NCI-H1417 (cell line): ENCODE results near the gene HMMR.

Experiments used
- DNase-seq, 3 experiments: peaks; one replicate each; lab custom pipeline; 2025; lab: John Stamatoyannopoulos, UW

HMMR gene

DNA sequence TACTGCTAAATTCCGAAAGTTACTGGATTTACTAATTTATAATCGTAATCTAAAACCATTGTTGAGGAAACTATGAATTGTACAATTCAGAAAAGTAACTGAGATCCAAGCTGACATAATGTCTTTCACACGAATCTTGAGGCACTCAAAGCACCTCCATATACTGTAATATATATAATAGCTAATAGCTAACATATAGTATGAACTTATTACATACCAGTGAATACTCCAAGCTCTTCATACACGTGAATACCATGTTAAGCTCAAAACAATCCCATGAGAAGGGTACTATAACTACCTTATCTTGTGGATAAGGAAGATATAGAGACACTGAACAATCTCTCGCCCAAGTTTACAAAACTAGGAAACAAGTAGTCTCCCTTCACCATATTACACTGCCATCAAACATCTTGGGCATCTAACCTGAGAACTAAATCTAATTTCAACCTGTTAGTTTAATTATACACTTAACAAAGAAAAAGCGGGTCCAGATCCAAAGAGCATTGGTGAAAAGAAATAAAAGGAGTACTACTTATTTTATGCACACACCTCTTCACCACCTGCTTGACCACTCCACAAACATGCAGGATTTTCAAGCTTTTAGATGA, 1.6 kb upstream of the HMMR start:
- peak in 1 of 3 experiments; percentile 45 for DNase-seq

DNA sequence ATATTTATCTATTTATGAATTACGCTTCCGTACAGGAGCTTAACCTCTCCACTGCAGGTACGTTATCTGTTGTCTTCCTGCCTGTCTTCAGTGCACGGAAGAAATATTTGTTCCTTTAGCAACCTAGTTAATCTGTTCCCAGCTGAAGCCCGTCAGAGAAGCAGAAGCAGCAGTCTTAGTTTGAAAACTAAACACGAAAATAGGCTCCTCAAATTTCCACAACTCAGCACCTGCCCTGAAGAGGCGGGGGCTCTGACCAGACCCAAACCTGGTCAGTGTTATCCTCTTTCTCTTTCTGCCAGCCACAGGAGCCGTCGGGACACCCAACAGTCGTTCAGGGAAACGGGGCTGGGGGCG, 992 bp upstream of the HMMR start:
- DNase-seq: peak in 1 of 3 experiments; percentile 66

DNA sequence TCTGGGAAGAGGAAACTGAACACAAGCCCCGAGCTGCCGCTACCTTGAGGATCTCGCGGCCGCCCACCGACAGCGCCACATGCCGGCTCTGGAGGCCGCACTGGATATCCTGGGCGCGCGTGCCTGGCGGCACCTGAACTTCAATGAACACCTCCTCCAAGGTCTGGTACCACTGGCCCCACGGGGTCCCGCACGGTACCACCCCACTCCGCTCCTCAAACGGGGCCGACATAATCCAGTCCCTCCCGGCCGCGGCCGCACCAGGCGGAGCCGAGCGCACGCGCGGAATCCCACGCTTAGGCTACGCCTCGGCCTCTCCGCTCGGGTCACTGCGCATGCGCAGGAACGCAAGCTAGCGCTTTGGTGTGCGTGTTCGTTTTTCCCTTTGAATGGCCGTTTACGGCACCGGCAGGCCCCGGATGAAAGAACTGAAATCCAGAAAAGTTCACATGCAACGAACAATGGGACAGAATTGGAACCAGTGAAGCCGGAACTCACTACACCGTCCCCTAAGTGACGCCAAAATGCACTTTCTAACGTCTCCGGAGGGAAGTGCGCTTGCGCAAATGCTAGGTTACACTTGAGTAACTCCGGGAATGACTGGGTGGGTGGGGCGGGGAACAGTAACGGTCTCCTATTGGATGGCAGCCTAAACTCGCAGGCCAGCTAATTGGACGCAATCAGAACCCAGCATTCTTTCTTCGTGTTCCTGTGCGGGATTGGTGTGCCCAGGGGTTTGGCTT, 442 bp upstream of the HMMR start, which contains the start of gene NUDCD2:
TSS of gene NUDCD2 (minus strand) at position 284 of the 743 bp plus-strand sequence. CDS start at position 232, 52 bp downstream.
- DNase-seq: peak; percentile 96 to 98 (median 98)

DNA sequence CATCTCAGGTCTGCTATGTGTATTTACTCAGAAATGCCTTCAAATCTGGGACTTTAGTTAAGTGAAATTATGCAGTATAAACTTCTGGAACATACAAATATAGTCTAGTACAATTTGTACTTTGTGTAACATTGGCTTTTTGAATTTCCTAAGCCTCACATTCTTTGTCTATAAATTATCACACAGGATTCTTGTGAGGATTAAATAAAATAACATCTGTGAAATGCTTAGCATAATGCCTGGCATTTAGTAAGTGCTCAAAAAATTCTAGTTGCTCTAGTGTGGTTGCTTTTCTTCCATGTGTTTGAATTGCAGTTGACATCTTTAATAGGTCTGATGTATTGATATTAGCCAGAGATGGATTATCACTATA, 2.6 kb downstream of the HMMR start:
- DNase-seq: no peak

DNA sequence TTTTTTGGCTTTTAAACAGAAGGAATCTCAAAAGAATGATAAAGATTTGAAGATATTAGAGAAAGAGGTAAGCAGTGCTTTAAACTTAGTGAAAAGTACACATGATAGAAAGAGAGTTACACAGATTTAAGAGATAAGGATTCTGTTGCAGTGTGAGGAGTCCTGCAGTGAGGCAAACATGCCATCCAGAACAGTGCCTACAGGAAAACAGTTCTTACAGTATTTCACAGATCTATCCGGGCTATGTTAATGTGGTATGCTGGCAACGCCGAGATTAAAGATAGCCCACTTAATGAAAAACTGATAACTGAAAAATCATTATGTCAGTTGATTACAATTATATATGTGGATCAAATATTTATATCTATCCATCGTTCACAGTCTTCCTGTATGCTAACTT, 7.2 kb downstream of the HMMR start:
- no peak for DNase-seq

DNA sequence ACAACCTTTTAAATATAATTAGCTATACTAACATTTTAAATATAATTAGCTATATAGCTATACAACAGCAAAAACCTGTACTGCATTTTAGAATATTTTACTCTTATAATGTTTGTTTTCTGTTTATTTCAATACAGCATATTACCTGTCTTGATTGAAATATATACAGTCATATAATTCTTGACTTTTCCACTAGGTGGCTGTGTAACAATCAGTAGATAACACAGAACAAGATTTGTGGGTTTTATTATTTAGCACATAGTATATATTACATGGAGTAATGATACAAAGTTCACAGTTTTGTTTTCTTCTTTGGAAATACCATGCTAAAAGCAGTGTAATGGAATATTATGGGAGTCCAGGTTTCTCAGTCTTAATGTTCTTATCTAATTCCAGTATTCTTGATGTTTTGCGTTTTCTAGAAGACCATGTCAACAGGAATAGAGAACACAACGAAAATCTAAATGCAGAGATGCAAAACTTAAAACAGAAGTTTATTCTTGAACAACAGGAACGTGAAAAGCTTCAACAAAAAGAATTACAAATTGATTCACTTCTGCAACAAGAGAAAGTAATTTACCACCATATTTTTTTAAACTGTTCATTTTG, 13.3 kb downstream of the HMMR start:
- peak in 2 of 3 experiments; percentile 2 to 3 for DNase-seq

DNA sequence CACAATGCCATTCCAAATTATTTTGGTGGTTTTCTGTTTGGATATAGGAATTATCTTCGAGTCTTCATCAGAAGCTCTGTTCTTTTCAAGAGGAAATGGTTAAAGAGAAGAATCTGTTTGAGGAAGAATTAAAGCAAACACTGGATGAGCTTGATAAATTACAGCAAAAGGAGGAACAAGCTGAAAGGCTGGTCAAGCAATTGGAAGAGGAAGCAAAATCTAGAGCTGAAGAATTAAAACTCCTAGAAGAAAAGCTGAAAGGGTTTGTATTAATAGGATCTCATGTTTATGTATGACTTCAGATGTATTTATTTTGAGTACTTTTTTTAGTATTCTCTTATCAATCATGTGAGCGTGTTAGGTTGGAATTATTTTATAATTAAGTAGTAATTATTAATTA, 15.0 kb downstream of the HMMR start:
- DNase-seq: no peak

DNA sequence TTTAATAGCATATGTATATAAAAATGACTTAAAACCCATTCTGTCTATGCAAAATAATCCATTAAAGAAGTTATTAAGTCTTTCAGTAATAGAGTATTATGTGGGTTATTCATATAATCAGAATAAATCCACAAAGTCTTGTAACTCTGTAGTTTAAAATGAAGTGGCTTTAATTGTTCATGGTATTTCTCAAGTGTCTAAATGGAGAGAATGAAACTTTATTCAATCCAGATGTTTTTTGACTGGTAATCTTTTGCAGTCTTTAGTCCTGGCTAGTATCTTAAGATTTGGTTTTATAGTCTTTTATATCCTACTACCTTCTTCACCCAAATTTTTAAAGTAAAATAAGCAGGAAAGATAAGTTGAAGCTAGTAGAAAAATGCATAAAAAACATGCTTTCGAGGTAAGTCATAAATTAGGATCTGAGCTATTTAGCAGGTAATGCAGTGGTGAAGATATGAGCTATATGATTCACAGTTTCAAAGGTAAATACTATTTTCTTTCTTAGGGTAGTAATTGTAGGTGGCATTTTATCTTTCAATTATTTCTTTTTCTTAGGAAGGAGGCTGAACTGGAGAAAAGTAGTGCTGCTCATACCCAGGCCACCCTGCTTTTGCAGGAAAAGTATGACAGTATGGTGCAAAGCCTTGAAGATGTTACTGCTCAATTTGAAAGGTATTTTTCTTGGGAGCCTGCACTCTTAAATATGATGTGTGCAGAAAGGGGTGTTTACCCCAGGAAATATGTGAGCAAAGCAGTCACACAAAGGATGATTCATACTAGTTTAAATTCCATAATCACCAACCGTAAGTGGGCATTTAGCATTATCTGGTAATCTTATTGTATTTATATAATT, 17.9 kb downstream of the HMMR start:
- no peak for DNase-seq

DNA sequence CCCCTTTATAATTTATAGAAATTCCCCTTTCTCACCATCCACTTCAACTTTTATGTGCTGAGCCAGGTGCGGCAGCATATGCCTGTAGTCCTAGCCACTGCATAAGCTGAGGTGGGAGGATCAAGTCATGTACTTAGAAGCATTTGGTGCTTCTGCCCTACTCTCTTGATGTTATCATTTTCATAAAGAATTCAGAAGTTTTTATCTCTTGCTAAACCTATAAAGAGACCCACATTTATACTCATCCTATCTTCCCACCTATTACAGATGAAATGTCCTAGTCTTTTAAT, 18.5 kb downstream of the HMMR start:
- no peak for DNase-seq

DNA sequence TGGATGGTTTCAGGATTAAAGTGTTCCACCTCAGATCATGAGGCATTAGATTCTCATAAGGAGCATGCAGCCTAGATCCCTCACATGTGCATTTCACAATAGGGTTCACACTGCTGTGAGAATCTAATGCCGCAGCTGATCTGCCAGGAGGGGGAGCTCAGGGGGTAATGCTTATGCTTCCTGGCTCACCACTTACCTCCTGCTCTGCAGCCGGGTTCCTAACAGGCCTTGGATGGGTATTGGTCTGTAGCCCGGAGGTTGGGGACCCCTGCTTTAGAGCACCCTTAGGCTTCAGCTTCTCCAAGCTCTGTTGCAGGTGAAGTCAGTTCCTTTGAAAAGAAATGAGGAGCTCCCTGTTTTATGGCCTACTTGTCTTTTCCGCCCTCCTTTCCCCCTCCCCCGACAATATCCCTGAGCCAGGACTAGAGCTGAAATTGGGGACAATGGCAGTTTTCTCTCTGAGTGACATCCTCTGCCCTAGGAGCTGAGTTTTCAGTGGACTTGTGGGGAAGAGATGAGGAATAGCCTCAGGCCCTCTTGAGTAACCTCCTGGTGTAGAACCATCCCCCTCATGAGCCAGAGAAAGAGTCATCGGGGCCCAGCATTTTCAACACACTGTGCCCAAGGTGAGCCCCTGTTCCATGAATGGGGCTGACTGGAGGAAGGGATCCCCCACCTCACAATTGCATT, 28.8 kb downstream of the HMMR start:
- DNase-seq: no peak

DNA sequence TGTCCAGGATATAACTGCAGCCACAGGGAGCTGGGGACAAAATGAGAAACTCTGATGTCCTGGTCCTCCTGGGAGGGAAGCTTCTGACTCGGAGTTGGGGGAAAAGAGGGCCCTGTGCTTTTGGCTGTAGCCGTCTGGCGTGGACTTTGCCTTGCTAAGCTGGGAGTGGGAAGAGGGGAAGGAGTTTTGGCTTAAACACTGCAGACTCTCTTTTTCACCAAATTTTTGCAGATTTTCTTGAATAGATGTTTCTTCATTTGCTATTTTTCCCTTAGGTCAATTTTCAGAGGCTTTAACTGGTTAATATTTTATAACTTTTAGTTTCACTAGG, 29.3 kb downstream of the HMMR start:
- DNase-seq: no peak

DNA sequence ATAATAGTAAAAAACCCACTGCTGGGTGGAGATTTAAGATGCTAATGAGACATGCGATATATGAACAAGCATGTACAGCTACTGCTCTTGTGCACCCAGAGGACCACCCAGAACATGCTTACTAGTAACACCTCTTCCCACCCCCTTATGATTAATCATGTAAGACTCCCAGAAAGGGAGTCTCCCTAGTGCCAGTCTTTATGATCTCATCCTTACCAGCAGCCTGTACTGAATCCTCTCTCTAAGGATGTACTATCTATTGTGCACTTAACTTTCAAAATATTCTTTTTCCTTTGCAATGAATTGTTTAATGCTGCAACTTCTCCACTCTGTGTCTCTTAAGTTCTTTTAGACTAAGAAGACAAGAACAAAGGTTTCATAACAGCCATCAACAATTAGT, 35.9 kb downstream of the HMMR start:
- DNase-seq: no peak

DNA sequence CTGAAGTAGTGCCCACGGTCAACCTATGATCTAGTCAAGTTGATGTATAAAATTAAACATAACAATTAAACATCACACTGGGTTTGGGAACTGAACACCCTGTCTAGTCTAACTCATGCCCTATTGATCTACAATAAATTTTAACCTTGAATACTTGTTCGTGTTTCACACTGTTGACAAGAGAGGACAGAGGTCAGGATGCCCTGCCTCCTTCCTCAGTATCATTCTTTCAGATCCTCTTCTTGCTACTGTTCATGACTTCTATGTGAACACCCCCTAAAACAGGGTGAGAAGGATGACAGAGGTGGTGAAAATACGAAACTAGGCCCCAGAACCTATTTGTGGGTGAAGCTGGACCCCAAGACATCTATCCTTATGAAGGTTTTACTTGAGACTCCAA, 36.9 kb downstream of the HMMR start:
- no peak for DNase-seq

DNA sequence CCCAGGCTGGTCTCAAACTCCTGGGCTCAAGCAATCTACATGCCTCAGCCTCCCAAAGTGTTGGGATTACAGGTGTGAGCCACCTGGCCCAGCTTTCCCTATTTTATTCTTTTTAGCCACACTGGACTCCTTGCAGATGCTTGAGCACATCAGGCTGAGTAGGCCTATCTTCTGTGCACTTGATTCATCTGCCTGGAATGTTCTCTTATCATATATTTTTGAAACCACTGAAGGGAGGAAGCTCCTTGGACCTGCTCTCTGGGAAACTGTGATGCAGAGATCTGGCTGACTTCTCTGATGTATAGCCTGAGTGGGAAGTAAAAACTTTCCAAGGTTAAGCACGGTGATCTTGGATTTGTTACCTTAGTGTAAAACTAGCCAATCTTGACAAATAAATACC, 38.5 kb downstream of the HMMR start:
- DNase-seq: no peak

DNA sequence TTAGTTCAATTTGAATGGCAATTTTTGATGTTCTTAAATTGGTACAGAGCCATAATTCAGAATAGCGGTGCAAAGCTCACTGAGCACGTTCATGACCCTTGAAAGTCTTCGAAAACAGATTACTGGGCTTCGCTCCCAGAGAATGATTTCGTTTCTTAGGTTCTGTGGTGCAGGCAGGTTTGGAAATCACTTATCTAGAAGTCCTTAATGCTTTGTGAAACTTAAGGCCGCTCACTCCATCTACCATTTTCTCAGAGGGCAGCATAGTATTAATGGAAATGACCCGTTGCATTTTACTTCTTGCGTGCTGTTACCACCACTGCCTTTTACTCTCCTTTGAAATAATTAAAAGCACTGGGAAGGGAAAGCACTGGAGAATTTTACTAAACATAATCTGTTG, 42.1 kb downstream of the HMMR start:
- DNase-seq: no peak

DNA sequence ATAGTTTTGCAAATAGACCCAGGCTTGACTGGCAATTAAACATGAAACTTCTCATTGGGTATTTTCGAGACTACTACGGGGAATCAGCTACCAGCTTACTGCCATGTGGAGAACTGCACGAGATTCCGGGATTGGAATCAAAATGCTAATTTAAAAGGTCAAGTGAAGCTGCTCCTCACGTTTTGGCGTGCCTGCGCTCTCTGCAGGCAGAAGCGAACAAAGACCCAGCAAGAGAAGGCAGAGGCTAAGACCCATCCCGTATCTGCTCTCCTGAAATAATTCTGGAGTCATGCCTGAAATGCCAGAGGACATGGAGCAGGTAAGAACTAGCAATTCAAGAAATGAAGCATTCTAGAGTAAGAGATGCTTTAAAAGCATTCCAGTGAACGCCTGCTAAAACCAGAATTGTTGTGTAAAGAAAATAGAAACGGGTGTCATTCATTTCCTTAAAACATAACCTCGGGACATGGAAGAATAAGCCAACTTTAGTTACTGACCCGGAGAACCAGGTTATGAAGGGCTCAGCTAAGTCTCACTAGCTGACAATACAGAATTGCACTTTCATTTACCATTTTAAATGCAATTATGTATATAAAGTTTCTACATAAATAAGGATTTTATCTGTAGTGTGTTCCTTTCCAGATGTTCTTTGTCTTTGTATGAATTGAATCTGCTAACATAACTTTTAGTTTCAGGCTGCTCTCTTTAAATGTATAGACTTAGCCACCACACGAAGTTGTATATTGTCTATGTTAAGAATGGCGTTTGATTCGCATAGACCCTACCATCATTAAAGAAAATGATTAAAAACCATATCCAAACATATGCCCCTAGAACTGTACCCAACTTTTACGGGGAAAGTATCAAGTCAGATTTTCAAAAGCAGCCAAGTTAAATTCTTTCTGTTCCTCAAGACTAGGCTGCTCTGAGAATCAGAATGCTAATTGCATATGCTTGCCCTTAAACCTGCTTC, 43.0 kb downstream of the HMMR start:
- DNase-seq: no peak

DNA sequence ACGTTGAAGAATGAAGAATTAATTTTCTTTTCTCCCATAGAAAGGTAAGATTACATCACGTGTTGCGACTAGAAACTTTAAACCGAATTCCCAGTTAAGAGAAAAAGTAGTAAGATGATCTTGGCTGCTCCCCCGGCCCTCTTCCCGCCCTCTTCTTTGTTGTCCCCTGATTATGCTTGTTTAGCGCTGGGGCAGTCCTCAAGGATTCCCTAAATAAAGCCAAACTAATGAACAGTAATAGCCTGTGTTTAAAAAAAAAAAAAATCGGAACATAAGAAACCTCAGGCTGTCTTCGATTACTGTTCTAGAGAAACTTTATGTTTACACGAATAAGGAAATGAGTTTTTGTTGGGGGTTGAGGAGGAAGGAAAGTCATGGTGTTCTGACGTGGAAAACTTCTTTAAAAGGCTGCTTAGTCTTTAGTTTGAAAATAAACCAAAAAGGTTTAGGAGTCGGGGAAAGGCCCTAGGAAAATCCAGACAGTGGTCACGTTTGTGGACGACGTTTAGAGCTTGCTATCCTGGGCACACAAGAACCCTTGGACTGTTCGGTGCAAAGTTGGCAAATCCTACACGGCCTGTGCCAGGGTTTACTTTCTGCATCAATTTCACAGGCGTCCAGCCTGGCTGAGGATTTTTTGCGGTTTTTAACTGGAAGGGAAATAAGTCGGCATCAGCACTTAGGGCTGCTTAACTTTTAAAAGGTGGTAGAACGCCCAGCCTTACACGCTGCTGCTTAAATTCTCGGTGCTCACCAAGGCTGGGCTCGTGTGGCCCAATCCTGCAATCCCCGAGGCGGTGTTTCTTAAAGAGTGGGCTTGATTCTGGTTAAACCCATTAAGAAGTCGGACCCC, 43.9 kb downstream of the HMMR start:
- peak in 1 of 3 experiments; percentile 61 for DNase-seq

DNA sequence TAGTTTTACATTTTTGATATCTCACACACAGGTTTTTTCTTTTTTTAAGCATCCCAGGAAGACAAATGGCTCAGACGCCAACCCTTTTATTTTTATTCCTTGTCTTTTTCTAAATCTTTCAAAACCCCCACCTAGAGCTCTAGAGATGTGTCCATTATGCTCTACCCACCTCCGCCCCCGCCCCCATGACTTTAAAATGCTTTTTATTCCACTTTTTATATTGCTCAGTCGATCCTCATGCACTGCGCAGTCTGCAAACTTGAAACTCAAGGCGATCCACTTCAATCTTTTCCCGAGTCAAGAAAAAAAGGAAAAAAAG, 44.6 kb downstream of the HMMR start:
- no peak for DNase-seq

DNA sequence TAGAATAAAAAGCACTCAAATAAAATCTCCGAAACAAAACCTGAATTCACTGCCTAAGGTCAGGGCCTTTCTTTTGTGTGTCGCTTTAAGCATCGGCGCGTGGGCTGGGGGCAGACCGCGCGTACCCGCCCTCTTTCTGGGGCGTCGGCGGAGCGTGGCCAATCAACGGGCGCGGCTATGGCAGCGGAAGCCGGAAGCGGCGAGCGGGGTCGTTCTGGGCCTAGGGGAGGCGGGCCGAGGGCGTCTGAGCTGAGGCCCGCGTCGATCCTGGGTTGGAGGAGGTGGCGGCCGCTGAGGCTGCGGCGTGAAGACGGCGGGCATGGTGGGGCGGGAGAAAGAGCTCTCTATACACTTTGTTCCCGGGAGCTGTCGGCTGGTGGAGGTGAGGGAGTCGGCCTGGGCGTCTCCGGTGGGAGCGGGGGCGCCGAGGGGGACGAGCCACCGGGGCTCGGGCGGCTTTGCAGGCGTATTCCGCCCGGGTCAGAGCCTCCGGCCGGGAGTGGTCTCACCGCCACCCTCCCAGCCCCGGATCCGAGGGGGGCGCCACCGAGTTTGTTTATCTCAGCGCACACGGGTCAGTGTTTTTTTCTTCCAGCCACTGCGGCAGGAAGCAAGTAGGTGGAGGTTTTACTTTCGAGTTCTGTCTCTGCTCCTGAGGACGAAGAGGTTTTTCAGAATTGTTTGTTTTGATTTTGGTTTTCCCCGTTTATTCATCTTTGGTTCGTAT, 45.1 kb downstream of the HMMR start, which contains the start of gene MAT2B:
TSS of gene MAT2B (plus strand) at position 252 of the 727 bp plus-strand sequence. CDS start at position 320, 68 bp downstream.
- DNase-seq: peak; percentile 90 to 93 (median 92)

DNA sequence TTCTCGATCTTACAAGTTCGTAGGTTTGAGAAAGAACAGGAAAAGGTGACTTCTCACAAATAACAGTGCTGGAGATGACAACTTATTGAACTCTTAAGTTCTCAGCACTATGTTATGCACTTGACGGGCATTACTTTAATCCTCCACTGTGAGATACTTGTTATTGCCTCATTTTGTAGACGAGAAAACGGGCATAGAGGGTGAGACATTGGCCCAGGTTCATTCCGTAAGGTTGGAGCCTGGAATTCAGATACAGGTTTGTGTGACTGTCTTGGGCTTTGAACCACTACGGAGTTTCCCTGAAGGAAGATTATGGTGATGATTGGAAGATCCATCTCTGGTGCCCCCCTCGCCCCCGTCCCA, 45.6 kb downstream of the HMMR start:
- DNase-seq: no peak
